ENCODE data around the gene FA2H. TPM values are rescaled to one million over a fixed set of nuclear protein-coding genes. Genes with fewer than 3 reads are reported as not detected.

FA2H gene
- total and polyA plus RNA-seq, 10 of the 15 experiments (the other 5 are each of a cell fraction or from before 2014, with no cell fraction given) = 0.05 to 0.73 (median 0.51) TPM; not detected in 3

DNA sequence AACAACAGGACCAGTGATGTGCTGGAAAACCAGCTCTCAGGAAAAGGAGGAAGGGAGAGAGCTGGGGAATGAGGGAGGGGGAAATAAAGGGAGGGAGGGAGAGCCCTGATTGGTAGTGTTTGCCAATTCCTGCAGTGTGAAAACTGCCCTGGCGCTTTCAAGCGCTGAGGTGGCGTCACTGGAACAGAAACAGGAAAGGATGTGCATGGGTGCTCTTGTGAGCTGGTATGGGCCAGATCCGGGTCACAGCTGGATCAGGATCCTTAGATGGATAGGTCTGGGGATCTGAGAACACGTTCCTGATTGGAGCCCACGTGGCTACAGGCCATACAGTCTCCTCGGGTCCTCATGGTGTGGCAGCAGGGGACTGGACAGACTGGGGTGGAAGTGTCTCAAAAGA lies 57.3 kb downstream of the FA2H start (continued):
- TF ChIP-seq ZNF622 (IDR thresholded peaks at IDR 0.05) (no peak), KLF5 (IDR thresholded peaks at IDR 0.05; ENCODE audit: partially characterized antibody) (no peak), MEF2A (IDR thresholded peaks at IDR 0.05; ENCODE audit: insufficient read depth, low read depth, low read length) (no peak), ZSCAN29 (IDR thresholded peaks at IDR 0.05) (no peak), SREBF1 (IDR thresholded peaks at IDR 0.05; ENCODE audit: low read length) (no peak), DPF2 (IDR thresholded peaks at IDR 0.05) (no peak), RELA (IDR thresholded peaks at IDR 0.05; ENCODE audit: borderline replicate concordance, partially characterized antibody) (no peak)
- TF ChIP-seq, protein P1, sequence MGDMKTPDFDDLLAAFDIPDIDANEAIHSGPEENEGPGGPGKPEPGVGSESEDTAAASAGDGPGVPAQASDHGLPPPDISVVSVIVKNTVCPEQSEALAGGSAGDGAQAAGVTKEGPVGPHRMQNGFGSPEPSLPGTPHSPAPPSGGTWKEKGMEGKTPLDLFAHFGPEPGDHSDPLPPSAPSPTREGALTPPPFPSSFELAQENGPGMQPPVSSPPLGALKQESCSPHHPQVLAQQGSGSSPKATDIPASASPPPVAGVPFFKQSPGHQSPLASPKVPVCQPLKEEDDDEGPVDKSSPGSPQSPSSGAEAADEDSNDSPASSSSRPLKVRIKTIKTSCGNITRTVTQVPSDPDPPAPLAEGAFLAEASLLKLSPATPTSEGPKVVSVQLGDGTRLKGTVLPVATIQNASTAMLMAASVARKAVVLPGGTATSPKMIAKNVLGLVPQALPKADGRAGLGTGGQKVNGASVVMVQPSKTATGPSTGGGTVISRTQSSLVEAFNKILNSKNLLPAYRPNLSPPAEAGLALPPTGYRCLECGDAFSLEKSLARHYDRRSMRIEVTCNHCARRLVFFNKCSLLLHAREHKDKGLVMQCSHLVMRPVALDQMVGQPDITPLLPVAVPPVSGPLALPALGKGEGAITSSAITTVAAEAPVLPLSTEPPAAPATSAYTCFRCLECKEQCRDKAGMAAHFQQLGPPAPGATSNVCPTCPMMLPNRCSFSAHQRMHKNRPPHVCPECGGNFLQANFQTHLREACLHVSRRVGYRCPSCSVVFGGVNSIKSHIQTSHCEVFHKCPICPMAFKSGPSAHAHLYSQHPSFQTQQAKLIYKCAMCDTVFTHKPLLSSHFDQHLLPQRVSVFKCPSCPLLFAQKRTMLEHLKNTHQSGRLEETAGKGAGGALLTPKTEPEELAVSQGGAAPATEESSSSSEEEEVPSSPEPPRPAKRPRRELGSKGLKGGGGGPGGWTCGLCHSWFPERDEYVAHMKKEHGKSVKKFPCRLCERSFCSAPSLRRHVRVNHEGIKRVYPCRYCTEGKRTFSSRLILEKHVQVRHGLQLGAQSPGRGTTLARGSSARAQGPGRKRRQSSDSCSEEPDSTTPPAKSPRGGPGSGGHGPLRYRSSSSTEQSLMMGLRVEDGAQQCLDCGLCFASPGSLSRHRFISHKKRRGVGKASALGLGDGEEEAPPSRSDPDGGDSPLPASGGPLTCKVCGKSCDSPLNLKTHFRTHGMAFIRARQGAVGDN (IDR thresholded peaks at IDR 0.05) = no peak

DNA sequence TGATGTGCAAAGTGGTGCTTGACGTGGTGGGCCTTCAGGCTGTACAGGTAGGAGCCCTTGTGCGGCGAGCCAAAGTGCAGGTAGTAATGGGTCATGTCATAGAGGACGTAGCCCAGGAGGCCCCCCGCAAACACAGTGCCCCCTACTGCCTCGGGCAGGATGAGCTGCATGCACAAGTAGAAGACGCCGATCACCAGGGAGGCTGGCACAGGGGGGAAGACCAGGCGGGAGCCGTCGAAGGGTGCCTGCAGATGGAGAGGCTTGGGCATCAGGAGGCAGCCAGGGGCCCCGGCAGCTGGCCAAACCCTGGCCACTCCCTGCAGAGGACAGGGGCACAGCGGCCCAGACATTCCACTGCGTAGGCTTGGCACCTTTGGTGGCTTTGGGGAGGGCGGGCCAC lies 58.3 kb downstream of the FA2H start:
- Histone ChIP-seq H3K79me2 (ENCODE audit: control insufficient read depth, insufficient read depth, low read length) (no peaks in the 10 kb centered on the region), H2AFZ (ENCODE audit: control insufficient read depth, low read depth, low read length) (no peak overlapping the region), H3K9ac (ENCODE audit: control insufficient read depth, insufficient read depth, low read length) (no peak overlapping the region), H3K36me3 (ENCODE audit: control insufficient read depth in 2 of 2, insufficient read depth in 2 of 2, low read length in 1 of 2) (no peaks in the 10 kb centered on the region), H3K9me3 (replicated peaks; ENCODE audit: control insufficient read depth, insufficient read depth, low read length) (no peaks in the 10 kb centered on the region), H3K4me1 (ENCODE audit: control insufficient read depth, insufficient read depth, low read length) (no peaks in the 10 kb centered on the region), H3K4me3 (no peak overlapping the region), H3K27ac (ENCODE audit: control insufficient read depth, insufficient read depth) (no peak overlapping the region), H3K4me2 (ENCODE audit: control insufficient read depth, insufficient read depth) (no peak overlapping the region), H3K27me3 (replicated peaks in 1 of 2; ENCODE audit: control insufficient read depth in 2 of 2, insufficient read depth in 2 of 2, low read length in 1 of 2) (no peaks in the 10 kb centered on the region), H4K20me1 (ENCODE audit: control insufficient read depth, insufficient read depth) (no peaks in the 10 kb centered on the region)
- SMC1A ChIA-PET (ENCODE audit: uncharacterized antibody, unreplicated experiment) = no interaction called here
- no peak for TF ChIP-seq LARP7 (IDR thresholded peaks at IDR 0.05)
- no peak for TF ChIP-seq TCF3 (IDR thresholded peaks at IDR 0.05; ENCODE audit: borderline replicate concordance, insufficient read depth, low read depth, low read length)
- TF ChIP-seq, protein P2, sequence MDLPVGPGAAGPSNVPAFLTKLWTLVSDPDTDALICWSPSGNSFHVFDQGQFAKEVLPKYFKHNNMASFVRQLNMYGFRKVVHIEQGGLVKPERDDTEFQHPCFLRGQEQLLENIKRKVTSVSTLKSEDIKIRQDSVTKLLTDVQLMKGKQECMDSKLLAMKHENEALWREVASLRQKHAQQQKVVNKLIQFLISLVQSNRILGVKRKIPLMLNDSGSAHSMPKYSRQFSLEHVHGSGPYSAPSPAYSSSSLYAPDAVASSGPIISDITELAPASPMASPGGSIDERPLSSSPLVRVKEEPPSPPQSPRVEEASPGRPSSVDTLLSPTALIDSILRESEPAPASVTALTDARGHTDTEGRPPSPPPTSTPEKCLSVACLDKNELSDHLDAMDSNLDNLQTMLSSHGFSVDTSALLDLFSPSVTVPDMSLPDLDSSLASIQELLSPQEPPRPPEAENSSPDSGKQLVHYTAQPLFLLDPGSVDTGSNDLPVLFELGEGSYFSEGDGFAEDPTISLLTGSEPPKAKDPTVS (IDR thresholded peaks at IDR 0.05; ENCODE audit: low read depth, low read length) = no peak
- no peak for TF ChIP-seq RAD21 (IDR thresholded peaks at IDR 0.05; ENCODE audit: insufficient read depth, low read depth, low read length)
- TF ChIP-seq SMC3 (IDR thresholded peaks at IDR 0.05; ENCODE audit: borderline replicate concordance, low read length) = no peak
- TF ChIP-seq HDAC2 (IDR thresholded peaks at IDR 0.05) = no peak
- no peak for TF ChIP-seq RCOR1 (conservative IDR thresholded peaks at IDR 0.05; ENCODE audit: low read depth, low read length)
- TF ChIP-seq RAD51 (IDR thresholded peaks at IDR 0.05) = no peak
- CTCF ChIA-PET = interaction anchor here (0.6 to 10.6 kb wide), 2 partner anchors 144 to 146 kb away, joined by 3 to 190 read pairs; no protein-coding TSS in a partner anchor
- RAD21 ChIA-PET (ENCODE audit: unreplicated experiment) = no interaction called here
- intact Hi-C loops (cut with micrococcal nuclease; ENCODE audit: unreplicated experiment) (no loop called here), in situ Hi-C loops (cut with MboI) (loop anchor here (5.0 kb wide), 1 partner anchor 141 kb away; no protein-coding TSS in a partner anchor)
- FAIRE-seq = no peak
- DNase-seq (ENCODE audit: low read depth, low spot score) = no peak
- no peak for ATAC-seq
- WGBS (ENCODE audit: insufficient coverage, insufficient replicate concordance, low lambda C conversion rate, missing lambda C conversion rate) = 77% methylated on average over 15 of the region's 15 CpGs
- POLR2A ChIA-PET = interaction anchor here (0.6 to 0.7 kb wide), 2 partner anchors 10 to 164 kb away, joined by 4 to 6 read pairs; no protein-coding TSS in a partner anchor
- BruUV-seq (replicated peaks) = no TSS peak
